ENCODE results near the gene MAGI2. TPM values are rescaled to one million over a fixed set of nuclear protein-coding genes. Genes with fewer than 3 reads are reported as not detected.

The MAGI2 gene
- total RNA-seq, 1 experiment from 2014 or later: 0.25 TPM

DNA sequence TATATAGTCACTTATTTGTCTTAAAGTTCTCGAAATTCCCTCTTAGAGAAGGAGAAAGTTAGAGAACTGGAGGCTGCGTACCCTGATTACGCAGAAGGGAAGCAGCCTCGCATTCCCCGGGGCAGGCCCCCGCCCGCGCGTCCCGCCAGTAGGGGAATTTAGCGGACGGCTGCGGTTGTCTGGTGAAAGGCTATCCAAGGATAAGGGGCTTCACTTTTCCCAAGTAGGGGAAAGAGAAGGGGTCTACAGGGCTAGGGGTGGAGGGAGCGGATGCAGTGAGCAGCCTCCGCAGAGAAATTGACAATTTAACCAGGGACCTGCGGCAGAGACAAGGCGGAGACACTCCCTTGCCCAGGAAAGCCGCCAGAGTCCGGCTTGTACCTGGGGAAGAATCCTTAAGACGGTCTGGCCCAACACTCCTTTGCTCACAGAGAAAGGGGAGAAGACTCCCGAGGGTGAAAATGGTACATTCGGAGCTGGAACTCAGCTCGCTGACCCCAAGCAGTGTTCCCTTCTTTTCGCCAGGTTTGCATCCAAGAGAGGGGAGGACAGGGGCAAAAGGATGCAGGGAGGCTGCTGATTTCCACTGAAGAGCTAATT, 994 bp upstream of the MAGI2 start:
- ChIA-PET CTCF (no interaction called here), POLR2A (no interaction called here)
- BruUV-seq (replicated peaks): no TSS peak
- H3K27ac Mint-ChIP-seq (ENCODE audit: unreplicated experiment): no peak overlapping the region
- H3K4me3 ChIP-seq (ENCODE audit: low read depth, low read length): no peak overlapping the region
- no peaks in the 10 kb centered on the region for H3K36me3 ChIP-seq (ENCODE audit: control insufficient read depth, insufficient read depth, low read length)
- peaks cover 3% of the 10 kb centered on the region for H3K4me1 Mint-ChIP-seq (ENCODE audit: low read depth, unreplicated experiment)
- TF ChIP-seq, protein P1, sequence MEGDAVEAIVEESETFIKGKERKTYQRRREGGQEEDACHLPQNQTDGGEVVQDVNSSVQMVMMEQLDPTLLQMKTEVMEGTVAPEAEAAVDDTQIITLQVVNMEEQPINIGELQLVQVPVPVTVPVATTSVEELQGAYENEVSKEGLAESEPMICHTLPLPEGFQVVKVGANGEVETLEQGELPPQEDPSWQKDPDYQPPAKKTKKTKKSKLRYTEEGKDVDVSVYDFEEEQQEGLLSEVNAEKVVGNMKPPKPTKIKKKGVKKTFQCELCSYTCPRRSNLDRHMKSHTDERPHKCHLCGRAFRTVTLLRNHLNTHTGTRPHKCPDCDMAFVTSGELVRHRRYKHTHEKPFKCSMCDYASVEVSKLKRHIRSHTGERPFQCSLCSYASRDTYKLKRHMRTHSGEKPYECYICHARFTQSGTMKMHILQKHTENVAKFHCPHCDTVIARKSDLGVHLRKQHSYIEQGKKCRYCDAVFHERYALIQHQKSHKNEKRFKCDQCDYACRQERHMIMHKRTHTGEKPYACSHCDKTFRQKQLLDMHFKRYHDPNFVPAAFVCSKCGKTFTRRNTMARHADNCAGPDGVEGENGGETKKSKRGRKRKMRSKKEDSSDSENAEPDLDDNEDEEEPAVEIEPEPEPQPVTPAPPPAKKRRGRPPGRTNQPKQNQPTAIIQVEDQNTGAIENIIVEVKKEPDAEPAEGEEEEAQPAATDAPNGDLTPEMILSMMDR (IDR thresholded peaks at IDR 0.05; ENCODE audit: insufficient read depth in 1 of 2, low read depth in 1 of 2, low read length in 1 of 2, severe bottlenecking in 1 of 2, unreplicated experiment in 1 of 2): no peak
- no peaks in the 10 kb centered on the region for H3K27me3 ChIP-seq (replicated peaks; ENCODE audit: control insufficient read depth, insufficient read depth, low read length)
- no peak for DNase-seq
- no peaks in the 10 kb centered on the region for H3K4me1 ChIP-seq
- no peaks in the 10 kb centered on the region for H3K27me3 Mint-ChIP-seq (ENCODE audit: insufficient read depth, unreplicated experiment)
- no peaks in the 10 kb centered on the region for H3K9me3 Mint-ChIP-seq (ENCODE audit: unreplicated experiment)
- no peaks in the 10 kb centered on the region for H3K36me3 Mint-ChIP-seq (ENCODE audit: insufficient read depth, unreplicated experiment)
- H3K9me3 ChIP-seq: no peaks in the 10 kb centered on the region
- intact Hi-C loops (cut with micrococcal nuclease; ENCODE audit: unreplicated experiment): no loop called here
- H3K4me3 Mint-ChIP-seq (ENCODE audit: unreplicated experiment): no peak overlapping the region

DNA sequence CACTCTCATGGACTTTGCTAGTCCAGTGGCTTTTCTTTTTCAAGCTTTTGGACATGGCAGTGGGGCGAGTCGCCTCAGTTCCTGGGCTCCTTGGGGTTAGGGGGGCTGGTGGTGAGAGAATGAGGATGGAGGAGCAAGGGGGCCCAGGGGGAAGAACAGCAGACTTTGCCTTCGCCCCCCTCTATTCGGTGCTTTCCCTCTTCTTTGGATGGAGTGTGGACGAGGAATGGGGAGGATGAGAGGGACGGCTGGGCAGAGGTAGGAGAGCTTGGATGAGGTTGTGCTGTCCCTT, 255 bp downstream of the MAGI2 start:
- Mint-ChIP-seq H3K36me3 (ENCODE audit: insufficient read depth, unreplicated experiment) (no peaks in the 10 kb centered on the region), H3K9me3 (ENCODE audit: unreplicated experiment) (no peaks in the 10 kb centered on the region), H3K27ac (ENCODE audit: unreplicated experiment) (no peak overlapping the region), H3K27me3 (ENCODE audit: insufficient read depth, unreplicated experiment) (no peaks in the 10 kb centered on the region), H3K4me1 (ENCODE audit: low read depth, unreplicated experiment) (no peaks in the 10 kb centered on the region), H3K4me3 (ENCODE audit: unreplicated experiment) (no peak overlapping the region)
- TF ChIP-seq, protein P1 (IDR thresholded peaks at IDR 0.05; ENCODE audit: insufficient read depth in 1 of 2, low read depth in 1 of 2, low read length in 1 of 2, severe bottlenecking in 1 of 2, unreplicated experiment in 1 of 2): no peak
- Histone ChIP-seq H3K4me3 (ENCODE audit: low read depth, low read length) (no peak overlapping the region), H3K27me3 (replicated peaks; ENCODE audit: control insufficient read depth, insufficient read depth, low read length) (no peaks in the 10 kb centered on the region), H3K36me3 (ENCODE audit: control insufficient read depth, insufficient read depth, low read length) (no peaks in the 10 kb centered on the region), H3K9me3 (no peaks in the 10 kb centered on the region), H3K4me1 (no peaks in the 10 kb centered on the region)
- no TSS peak for BruUV-seq (replicated peaks)
- ChIA-PET POLR2A (no interaction called here), CTCF (no interaction called here)
- intact Hi-C loops (cut with micrococcal nuclease; ENCODE audit: unreplicated experiment): no loop called here
- no peak for DNase-seq

DNA sequence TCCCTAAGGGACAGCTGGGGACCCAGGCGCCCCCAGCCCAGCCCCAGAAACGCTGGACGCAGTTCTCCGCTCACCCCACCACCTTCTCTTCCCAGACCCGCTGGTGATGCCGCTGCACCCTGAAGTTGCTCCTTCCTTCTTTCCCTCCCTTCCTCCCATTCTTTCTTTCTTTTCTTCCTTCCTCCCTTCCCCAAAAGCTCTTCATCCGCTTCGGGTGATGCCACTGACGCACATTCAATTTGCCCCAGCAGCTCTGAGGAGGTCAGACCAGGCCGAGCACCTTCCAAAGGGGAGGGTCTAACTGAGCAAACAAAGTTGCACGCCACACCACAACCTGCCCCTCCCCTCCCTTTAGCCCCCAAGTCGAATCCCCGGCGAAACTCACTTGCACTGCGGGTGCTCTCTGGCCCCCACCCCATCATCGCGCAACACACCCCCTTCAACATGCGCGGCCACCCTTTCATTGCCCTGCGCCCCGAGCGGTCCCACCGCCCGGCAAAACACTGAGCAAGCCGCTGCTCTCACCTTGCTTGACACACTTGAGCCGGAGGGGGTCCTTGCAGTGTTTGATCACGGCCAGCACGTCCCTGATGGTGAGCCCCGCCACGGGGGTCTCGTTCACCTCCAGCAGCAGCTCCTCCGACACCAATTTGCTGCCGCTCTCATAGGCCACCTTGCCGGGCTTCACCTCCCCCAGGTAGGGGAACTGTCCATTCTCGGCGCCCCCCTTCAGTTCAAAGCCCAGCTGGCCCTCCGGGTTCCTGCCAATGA, 787 bp downstream of the MAGI2 start:
- Histone ChIP-seq H3K27me3 (replicated peaks; ENCODE audit: control insufficient read depth, insufficient read depth, low read length) (no peaks in the 10 kb centered on the region), H3K4me3 (ENCODE audit: low read depth, low read length) (no peak overlapping the region), H3K9me3 (no peaks in the 10 kb centered on the region), H3K36me3 (ENCODE audit: control insufficient read depth, insufficient read depth, low read length) (no peaks in the 10 kb centered on the region), H3K4me1 (no peaks in the 10 kb centered on the region)
- DNase-seq: no peak
- TF ChIP-seq, protein P1 (IDR thresholded peaks at IDR 0.05; ENCODE audit: insufficient read depth in 1 of 2, low read depth in 1 of 2, low read length in 1 of 2, severe bottlenecking in 1 of 2, unreplicated experiment in 1 of 2): no peak
- Mint-ChIP-seq H3K4me1 (ENCODE audit: low read depth, unreplicated experiment) (no peaks in the 10 kb centered on the region), H3K27me3 (ENCODE audit: insufficient read depth, unreplicated experiment) (no peaks in the 10 kb centered on the region), H3K4me3 (ENCODE audit: unreplicated experiment) (no peak overlapping the region), H3K27ac (ENCODE audit: unreplicated experiment) (no peak overlapping the region), H3K36me3 (ENCODE audit: insufficient read depth, unreplicated experiment) (no peaks in the 10 kb centered on the region), H3K9me3 (ENCODE audit: unreplicated experiment) (no peaks in the 10 kb centered on the region)
- no TSS peak for BruUV-seq (replicated peaks)
- ChIA-PET POLR2A (no interaction called here), CTCF (no interaction called here)
- intact Hi-C loops (cut with micrococcal nuclease; ENCODE audit: unreplicated experiment): no loop called here
